GM23338 (cell line): ENCODE results near the gene TMEM134.
"Not testable (repeated sequence)": the region's sequence is repeated elsewhere in the genome, so short reads cannot be mapped to it uniquely, and the experiment has no call there.

ENCODE experiments used
- CREB1 ChIP-seq: fragments of 250-450 bp; sonication (Bioruptor Pico); IDR thresholded peaks from 2 replicates; pipeline ENCODE4 v1.5.0; 2020; ENCODE audit warnings: low read depth, mild to moderate bottlenecking, moderate library complexity
- CTCF ChIP-seq, 2 experiments: fragments of 200-600 bp in 1 of 2; sonication (generic) in 1 of 2; conservative IDR thresholded peaks; 2 replicates each; pipeline versions ENCODE4 v1.5.1 to v1.6.1; 2016 to 2017; ENCODE audit warnings: antibody characterized with exemption in 2 of 2, low read depth in 2 of 2, mild to moderate bottlenecking in 2 of 2, moderate library complexity in 1 of 2
- POLR2AphosphoS5 ChIP-seq: IDR thresholded peaks from 2 replicates; pipeline ENCODE4 v1.6.1; 2016; ENCODE audit warnings: antibody characterized with exemption, low read depth

GRCh38 chr11:67485873-67486361 lies 16.9 kb upstream of the TMEM134 start:
- TF ChIP-seq CREB1; CTCF (conservative IDR thresholded peaks at IDR 0.05; ENCODE audit: low read depth in 2 of 2); POLR2AphosphoS5: not testable (repeated sequence)
